C4-2B (cell line): ENCODE measurements around the gene PTMA.

Experiments used
- H3K27ac ChIP-seq: fragments of 450-650 bp; 2 replicates; pipeline ENCODE4 v1.5.1; 2017
- ZFX ChIP-seq: fragments of 450-650 bp; IDR thresholded peaks from 2 replicates; pipeline ENCODE4 v1.6.1; 2017
- TF ChIP-seq, protein P1 (sequence below): fragments of 450-650 bp; conservative IDR thresholded peaks from 2 replicates; pipeline ENCODE4 v1.5.1; 2017; ENCODE audit warnings: mild to moderate bottlenecking

PTMA gene

DNA sequence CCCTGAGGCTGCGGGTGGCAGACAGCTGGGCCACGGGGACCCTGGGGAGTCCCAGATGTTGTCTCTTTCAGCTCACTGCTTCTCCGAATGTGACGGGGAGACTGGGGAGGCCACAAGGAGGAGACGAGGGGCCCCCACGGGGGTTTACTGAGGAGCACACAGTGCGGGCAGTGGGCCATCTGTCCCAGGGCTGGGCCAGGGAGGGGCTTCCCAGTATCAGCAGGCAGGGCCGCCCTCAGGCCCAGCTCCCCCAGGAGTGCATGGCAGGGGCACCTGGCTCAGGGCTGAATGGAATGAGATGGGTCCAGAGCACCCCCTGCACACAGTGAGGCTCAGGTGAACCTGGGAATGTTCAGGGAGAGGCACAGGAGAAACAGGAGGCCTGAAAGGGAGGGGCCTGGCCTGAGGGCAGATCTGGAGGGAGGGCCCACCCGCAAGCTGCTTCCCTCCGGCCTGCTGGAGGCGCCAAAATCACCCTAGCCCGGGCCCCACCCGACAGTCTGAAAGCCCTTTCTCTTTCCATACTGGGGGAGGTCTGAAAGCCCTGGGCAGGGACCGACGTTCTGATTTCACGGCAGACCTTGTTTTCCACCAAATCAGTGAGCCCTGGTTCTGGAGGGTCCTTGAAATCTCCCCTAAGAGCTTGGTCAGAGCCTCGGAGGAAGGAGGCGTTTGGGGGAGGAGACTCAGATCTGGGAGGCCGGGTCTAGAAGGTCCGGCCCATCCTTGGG lies 35.5 kb upstream of the PTMA start:
- no peak overlapping the region for H3K27ac ChIP-seq

GRCh38 chr2:231673348-231673770 lies 35.0 kb upstream of the PTMA start:
- no peak overlapping the region for H3K27ac ChIP-seq
- no peak for TF ChIP-seq ZFX
- TF ChIP-seq, protein P1, sequence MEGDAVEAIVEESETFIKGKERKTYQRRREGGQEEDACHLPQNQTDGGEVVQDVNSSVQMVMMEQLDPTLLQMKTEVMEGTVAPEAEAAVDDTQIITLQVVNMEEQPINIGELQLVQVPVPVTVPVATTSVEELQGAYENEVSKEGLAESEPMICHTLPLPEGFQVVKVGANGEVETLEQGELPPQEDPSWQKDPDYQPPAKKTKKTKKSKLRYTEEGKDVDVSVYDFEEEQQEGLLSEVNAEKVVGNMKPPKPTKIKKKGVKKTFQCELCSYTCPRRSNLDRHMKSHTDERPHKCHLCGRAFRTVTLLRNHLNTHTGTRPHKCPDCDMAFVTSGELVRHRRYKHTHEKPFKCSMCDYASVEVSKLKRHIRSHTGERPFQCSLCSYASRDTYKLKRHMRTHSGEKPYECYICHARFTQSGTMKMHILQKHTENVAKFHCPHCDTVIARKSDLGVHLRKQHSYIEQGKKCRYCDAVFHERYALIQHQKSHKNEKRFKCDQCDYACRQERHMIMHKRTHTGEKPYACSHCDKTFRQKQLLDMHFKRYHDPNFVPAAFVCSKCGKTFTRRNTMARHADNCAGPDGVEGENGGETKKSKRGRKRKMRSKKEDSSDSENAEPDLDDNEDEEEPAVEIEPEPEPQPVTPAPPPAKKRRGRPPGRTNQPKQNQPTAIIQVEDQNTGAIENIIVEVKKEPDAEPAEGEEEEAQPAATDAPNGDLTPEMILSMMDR, result no peak

More for the DNA sequence above, 35.5 kb upstream of the PTMA start:
- no peak for TF ChIP-seq ZFX
- TF ChIP-seq, protein P1, result no peak

DNA sequence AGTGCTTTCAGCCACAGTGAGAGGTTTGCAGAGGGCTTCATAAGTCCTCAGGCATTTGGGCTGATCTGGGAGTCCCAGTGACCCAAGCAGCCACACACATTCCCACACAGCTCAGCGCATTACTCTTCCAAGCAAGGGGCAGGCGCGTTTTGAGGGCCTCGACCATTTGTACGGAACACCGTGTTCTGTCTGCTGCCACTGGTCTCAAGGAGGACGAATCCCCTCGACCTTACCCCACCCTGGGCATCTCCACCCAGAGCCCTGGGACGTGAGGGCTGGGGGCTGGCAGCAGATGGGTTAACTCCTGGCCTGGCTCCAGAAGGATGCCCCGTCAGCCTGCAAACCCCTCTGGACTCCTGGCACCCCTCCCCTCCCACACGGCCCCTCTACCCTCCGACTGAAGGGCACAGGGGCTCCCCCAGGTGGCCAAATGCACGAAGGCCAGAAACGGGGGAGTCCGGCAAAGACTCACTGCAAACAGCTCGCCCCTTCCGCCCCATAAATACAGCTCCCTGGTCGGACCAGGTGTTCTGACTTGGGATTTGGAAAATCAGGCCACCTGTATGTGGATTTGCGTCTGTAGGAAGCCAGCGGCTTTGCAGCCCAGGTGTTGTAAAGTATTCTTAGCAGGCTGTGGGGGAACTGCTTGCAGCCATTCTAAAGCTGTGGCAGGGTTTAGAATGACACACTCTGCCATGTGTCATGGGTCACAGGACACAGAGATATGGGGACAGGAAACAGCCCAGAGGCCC lies 33.6 kb upstream of the PTMA start:
- TF ChIP-seq, protein P1, result peak; percentile 84
- TF ChIP-seq ZFX, result no peak
- H3K27ac ChIP-seq, result no peak overlapping the region

DNA sequence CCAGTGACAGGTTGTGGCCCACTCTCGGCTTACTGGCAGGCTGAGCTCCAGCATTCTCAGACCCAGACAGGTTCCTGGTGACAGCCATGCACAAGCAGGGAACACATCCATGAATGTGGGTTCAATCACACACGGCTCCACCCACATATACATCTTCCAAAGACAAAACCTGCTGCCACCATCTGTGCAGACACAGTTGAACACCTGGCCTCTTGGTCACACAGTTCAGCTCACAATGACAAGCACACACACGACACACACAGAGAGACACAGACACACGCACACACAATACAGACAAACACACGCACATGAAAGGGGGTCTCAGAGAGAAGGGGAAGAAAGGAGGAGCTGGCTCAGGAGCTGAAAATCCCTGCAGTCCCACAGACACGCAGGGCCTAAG lies 32.1 kb upstream of the PTMA start:
- TF ChIP-seq ZFX, result no peak
- TF ChIP-seq, protein P1, result no peak
- H3K27ac ChIP-seq, result no peak overlapping the region

GRCh38 chr2:231677632-231678104 lies 30.7 kb upstream of the PTMA start:
- no peak for TF ChIP-seq ZFX
- TF ChIP-seq, protein P1, result peak; percentile 89
- H3K27ac ChIP-seq, result no peak overlapping the region

DNA sequence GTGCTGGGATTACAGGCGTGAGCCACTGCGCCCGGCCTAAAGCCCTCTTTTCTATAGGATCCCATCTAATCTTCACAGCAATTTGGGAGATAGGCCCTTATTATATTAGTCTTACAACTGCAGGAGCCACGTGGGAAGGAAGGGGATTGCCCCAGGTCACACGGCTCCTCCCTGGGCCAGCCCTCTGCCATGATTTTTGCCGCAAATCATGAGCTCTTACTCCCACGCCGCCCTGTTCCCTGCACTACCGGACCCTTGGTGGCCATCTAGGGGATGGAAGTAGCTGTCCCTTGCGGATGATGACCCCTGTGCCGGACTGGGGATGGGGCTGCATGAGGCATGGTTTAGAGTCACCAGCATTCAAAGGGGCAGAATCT lies 28.4 kb upstream of the PTMA start:
- no peak for TF ChIP-seq ZFX
- TF ChIP-seq, protein P1, result no peak
- no peak overlapping the region for H3K27ac ChIP-seq

DNA sequence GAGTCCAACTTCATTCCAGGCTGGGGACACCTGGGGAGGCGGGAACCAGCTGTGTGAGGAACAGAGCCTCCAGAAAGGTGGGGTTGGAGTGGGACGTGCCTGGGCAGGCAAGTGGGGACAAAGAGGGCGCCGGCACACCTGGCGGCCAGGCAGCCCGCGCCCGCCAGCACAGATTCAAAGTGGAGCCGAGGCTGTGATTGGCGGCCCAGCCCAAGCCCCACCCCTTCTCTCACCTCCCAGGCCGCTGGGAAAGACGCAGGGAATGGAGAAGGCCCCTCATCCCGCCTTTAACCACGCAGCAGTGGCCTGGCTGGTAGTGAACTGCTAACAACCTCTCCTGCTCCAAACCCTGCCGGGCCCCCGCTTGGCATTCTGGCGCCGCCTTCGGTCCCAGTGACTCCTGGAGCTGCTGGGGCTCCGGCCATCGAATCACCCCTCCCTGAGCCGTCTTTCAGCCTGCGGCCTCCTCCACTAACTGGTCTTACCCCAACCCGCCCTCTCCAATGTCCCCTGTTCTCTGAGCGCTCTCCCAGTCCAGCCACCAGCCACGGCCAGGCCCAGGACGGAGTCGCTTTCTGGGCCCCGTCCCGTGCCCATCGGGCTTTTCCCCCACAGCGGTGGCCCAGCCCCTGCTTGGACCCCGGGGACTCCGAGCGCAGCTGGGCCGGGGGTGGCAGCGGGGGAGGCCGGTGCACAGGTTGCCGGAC lies 27.9 kb upstream of the PTMA start:
- H3K27ac ChIP-seq, result no peak overlapping the region
- TF ChIP-seq, protein P1, result no peak
- TF ChIP-seq ZFX, result no peak
